Right atrium auricular region (tissue), 2 donors: ENCODE results near the gene HMCN1. TPM values are rescaled to one million over a fixed set of nuclear protein-coding genes. Genes with fewer than 3 reads are reported as not detected.
"Not testable (repeated sequence)": the region's sequence is repeated elsewhere in the genome, so short reads cannot be mapped to it uniquely, and the experiment has no call there.

Source experiments
- DNase-seq: peaks from one replicate; pipeline ENCODE4 v3.0.0-alpha.2; 2019; ENCODE audit warnings: low spot score
- H3K27ac ChIP-seq, 2 donors: fragments of 200-600 bp; sonication (generic); 1 replicate in 1 of 2; 2 replicates in 1 of 2; pipeline ENCODE4 v1.5.1; 2016 to 2019
- H3K27me3 ChIP-seq, 2 donors: fragments of 200-600 bp; sonication (generic); one replicate each; pipeline versions ENCODE4 v1.5.1 to v1.6.0; 2017 to 2019
- H3K36me3 ChIP-seq: fragments of 200-600 bp; sonication (generic); one replicate; pipeline ENCODE4 v1.5.1; 2016
- H3K4me1 ChIP-seq, 2 donors: fragments of 200-600 bp; sonication (generic); one replicate each; pipeline versions ENCODE4 v1.5.1 to v1.6.0; 2017 to 2019
- H3K4me3 ChIP-seq, 2 donors: fragments of 200-600 bp; sonication (generic); 1 replicate in 1 of 2; 2 replicates in 1 of 2; pipeline ENCODE4 v1.5.1; 2017 to 2019; ENCODE audit warnings: mild to moderate bottlenecking in 1 of 2, moderate library complexity in 1 of 2
- H3K9me3 ChIP-seq, 2 donors: fragments of 200-600 bp; sonication (generic); one replicate each; pipeline ENCODE4 v1.5.1; 2019
- CTCF ChIP-seq, 2 donors: fragments of 200-600 bp; sonication (generic); IDR thresholded peaks; one replicate each; pipeline ENCODE4 v1.5.1; 2019; ENCODE audit warnings: antibody characterized with exemption in 2 of 2
- total RNA-seq, 2 donors: library from RNA; depleted of rRNA; stranded (reverse); fragments of >200 nt; gene quantifications; one replicate each; pipeline ENCODE4 v1.1.0, GENCODE V29; 2016

The HMCN1 gene
- total RNA-seq, 2 donors from 2014 or later = 14.8 to 20.2 TPM

DNA sequence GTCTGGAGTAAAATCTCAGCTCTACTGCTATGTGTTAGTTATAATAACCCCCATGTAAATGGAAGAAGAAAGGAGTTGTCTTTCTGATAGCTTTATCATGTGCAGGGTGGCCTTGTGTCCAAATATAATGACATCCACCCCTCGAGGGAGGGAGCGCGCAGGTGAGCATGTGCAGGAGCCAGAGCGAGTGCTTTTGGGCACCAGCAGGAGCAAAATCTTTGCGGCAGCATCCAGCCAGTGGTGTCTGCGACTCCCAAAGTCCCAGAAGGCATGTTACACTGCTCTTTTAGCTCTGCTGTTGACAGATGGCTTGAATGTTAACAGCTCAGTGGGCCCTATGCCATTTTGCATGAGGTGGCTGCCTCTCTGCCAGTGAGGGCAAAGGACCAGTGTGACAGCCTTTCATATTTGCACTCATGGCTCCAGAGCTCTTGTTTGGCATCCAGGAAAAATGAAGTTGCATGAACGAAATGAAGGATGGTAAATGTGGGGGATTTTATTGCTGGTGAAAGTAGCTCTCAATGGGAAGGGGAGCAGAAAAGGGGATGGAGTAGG lies 146.7 kb downstream of the HMCN1 start:
- no peak for TF ChIP-seq CTCF (IDR thresholded peaks at IDR 0.05)
- peaks cover 0 to 13% of the 10 kb centered on the region in 2 donors for H3K4me1 ChIP-seq
- no peaks in the 10 kb centered on the region for H3K27me3 ChIP-seq
- H3K4me3 ChIP-seq = no peak overlapping the region
- H3K36me3 ChIP-seq = no peaks in the 10 kb centered on the region
- peak overlapping the region in 1 of 2 donors; percentile 33 for H3K27ac ChIP-seq
- no peak for DNase-seq
- no peaks in the 10 kb centered on the region for H3K9me3 ChIP-seq

- TF ChIP-seq CTCF (IDR thresholded peaks at IDR 0.05) = no peak
- DNase-seq = no peak
- no peak overlapping the region for H3K27ac ChIP-seq
- no peaks in the 10 kb centered on the region for H3K27me3 ChIP-seq
- no peaks in the 10 kb centered on the region for H3K36me3 ChIP-seq
- peaks cover 0 to 4% of the 10 kb centered on the region in 2 donors for H3K4me1 ChIP-seq
- H3K9me3 ChIP-seq = no peaks in the 10 kb centered on the region
- H3K4me3 ChIP-seq = no peak overlapping the region
Measured at GRCh38 chr1:185886046-185886445, 151.9 kb downstream of the HMCN1 start.

DNA sequence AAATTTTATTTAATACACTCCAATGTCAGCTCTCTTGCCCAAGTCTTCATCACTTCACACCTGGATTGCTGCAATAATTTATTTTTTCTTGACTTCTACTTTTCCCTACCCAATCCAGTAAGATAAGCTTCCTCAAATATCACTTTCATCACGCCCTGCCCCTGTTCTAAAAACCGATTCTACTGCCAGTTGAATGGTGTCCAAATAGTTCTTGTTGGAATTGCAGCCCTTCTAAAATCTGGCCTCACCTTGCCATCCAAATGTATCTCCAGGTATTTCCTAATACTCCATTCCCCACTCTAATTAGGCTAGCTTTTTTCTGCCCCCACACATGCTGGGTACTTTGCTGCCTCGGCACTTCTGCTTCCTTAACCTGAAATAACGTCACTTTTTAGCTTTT lies 152.5 kb downstream of the HMCN1 start:
- Histone ChIP-seq H3K36me3 (no peaks in the 10 kb centered on the region), H3K27ac (no peak overlapping the region), H3K27me3 (no peaks in the 10 kb centered on the region), H3K9me3 (no peaks in the 10 kb centered on the region), H3K4me1 (no peaks in the 10 kb centered on the region), H3K4me3 (no peak overlapping the region)
- DNase-seq = no peak
- no peak for TF ChIP-seq CTCF (IDR thresholded peaks at IDR 0.05)

DNA sequence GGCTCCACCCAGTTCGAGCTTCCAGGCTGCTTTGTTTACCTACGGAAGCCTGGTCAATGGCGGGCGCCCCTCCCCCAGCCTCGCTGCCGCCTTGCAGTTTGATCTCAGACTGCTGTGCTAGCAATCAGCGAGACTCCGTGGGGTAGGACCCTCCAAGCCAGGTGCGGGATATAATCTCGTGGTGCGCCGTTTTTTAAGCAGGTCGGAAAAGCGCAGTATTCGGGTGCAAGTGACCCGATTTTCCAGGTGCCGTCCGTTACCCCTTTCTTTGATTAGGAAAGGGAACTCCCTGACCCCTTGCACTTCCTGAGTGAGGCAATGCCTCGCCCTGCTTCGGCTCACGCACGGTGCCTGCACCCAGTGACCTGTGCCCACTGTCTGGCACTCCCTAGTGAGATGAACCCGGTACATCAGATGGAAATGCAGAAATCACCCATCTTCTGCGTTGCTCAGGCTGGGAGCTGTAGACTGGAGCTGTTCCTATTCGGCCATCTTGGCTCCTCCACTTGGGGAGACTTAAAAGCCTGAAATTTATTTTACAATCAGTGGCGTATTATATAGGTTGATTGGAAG lies 158.7 kb downstream of the HMCN1 start:
- H3K4me1 ChIP-seq, H3K9me3 ChIP-seq, H3K27ac ChIP-seq, H3K27me3 ChIP-seq, H3K36me3 ChIP-seq, DNase-seq, H3K4me3 ChIP-seq: not testable (repeated sequence)

- DNase-seq = no peak
- no peak for TF ChIP-seq CTCF (IDR thresholded peaks at IDR 0.05)
- H3K27ac ChIP-seq = no peak overlapping the region
- no peaks in the 10 kb centered on the region for H3K36me3 ChIP-seq
- no peaks in the 10 kb centered on the region for H3K9me3 ChIP-seq
- H3K4me3 ChIP-seq = no peak overlapping the region
- no peaks in the 10 kb centered on the region for H3K4me1 ChIP-seq
- H3K27me3 ChIP-seq = no peaks in the 10 kb centered on the region
Measured at GRCh38 chr1:185894791-185895190, 160.6 kb downstream of the HMCN1 start.

DNA sequence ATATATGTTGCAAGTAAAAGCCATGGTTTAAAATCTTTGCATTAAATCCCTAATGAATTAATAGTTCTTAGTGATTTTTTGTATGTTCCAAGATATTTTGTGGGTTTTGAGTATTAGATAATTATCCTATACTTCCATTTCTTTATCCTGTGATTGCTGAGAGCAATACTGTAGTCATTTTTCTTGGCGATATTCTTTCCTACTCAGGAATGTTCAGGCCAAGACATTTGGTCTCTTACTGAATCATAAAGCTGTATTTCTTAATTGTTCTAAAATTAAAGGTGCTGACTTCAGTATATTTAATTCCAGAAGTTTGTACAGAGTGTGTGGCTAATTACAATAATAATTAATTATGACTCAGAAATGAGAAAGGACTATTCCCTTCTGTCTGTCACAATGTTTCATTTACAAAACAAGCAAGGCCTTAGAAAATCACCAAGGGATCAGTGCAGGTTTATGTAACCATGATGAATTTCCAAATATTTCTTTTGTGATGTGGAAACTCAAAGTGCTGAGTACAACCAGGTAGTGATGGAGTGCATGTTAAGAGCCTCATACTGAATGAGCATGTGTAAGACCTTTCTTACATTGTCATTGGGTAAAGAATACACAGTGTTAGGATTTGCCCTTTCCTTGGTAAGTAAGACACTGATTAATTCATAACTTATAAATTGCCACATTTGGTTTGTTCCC lies 161.2 kb downstream of the HMCN1 start:
- H3K27me3 ChIP-seq = no peaks in the 10 kb centered on the region
- no peak overlapping the region for H3K27ac ChIP-seq
- no peak for TF ChIP-seq CTCF (IDR thresholded peaks at IDR 0.05)
- no peaks in the 10 kb centered on the region for H3K4me1 ChIP-seq
- H3K4me3 ChIP-seq = no peak overlapping the region
- no peaks in the 10 kb centered on the region for H3K9me3 ChIP-seq
- DNase-seq = no peak
- H3K36me3 ChIP-seq = no peaks in the 10 kb centered on the region
